HEK293T (cell line): ENCODE data around the gene MTX1.

ENCODE experiments used
- CTCF ChIA-PET: fragments of 350-600 bp; formaldehyde crosslinking; extraction: SDS; loops from one replicate; lab custom pipeline; 2021; ENCODE audit warnings: antibody characterized with exemption, inconsistent platforms; lab: Yijun Ruan, JAX
- POLR2A ChIA-PET: fragments of 350-600 bp; formaldehyde crosslinking; extraction: SDS; loops from one replicate; lab custom pipeline; 2020; ENCODE audit warnings: antibody characterized with exemption, inconsistent platforms; lab: Yijun Ruan, JAX
- DNase-seq: peaks from one replicate; pipeline ENCODE4 v3.0.0; 2012; ENCODE audit warnings: mixed read lengths; ENCODE audit errors: extremely low spot score
- ARNT ChIP-seq: fragments of 450-650 bp; IDR thresholded peaks from 2 replicates; pipeline ENCODE4 v1.6.1; 2017; ENCODE audit warnings: mild to moderate bottlenecking
- BHLHE40 ChIP-seq: fragments of 450-650 bp; IDR thresholded peaks from 2 replicates; pipeline ENCODE4 v1.6.1; 2016; ENCODE audit warnings: mild to moderate bottlenecking, moderate library complexity, borderline replicate concordance
- CTBP1 ChIP-seq: fragments of 450-650 bp; IDR thresholded peaks from 2 replicates; pipeline ENCODE4 v1.6.1; 2016; ENCODE audit warnings: borderline replicate concordance
- ELF4 ChIP-seq: fragments of 450-650 bp; IDR thresholded peaks from 2 replicates; pipeline ENCODE4 v1.6.1; 2017; ENCODE audit warnings: antibody characterized with exemption
- FOXA1 ChIP-seq: fragments of 450-650 bp; IDR thresholded peaks from 2 replicates; pipeline ENCODE4 v1.6.1; 2016; ENCODE audit warnings: mild to moderate bottlenecking
- FOXK2 ChIP-seq: fragments of 450-650 bp; IDR thresholded peaks from 2 replicates; pipeline ENCODE4 v1.6.1; 2016; ENCODE audit warnings: mild to moderate bottlenecking
- FOXM1 ChIP-seq: fragments of 450-650 bp; IDR thresholded peaks from 2 replicates; pipeline ENCODE4 v1.6.1; 2017; ENCODE audit warnings: mild to moderate bottlenecking, borderline replicate concordance
- HDGF ChIP-seq: fragments of 450-650 bp; IDR thresholded peaks from 2 replicates; pipeline ENCODE4 v1.6.1; 2017; ENCODE audit warnings: antibody characterized with exemption, borderline replicate concordance
- L3MBTL2 ChIP-seq: fragments of 450-650 bp; conservative IDR thresholded peaks from 2 replicates; pipeline ENCODE4 v1.6.1; 2016; ENCODE audit warnings: mild to moderate bottlenecking
- LEF1 ChIP-seq: fragments of 450-650 bp; IDR thresholded peaks from 2 replicates; pipeline ENCODE4 v1.6.1; 2017; ENCODE audit warnings: mild to moderate bottlenecking, borderline replicate concordance
- NFRKB ChIP-seq: fragments of 450-650 bp; IDR thresholded peaks from 2 replicates; pipeline ENCODE4 v1.6.1; 2016; ENCODE audit warnings: mild to moderate bottlenecking, moderate library complexity
- PKNOX1 ChIP-seq: fragments of 450-650 bp; IDR thresholded peaks from 2 replicates; pipeline ENCODE4 v1.6.1; 2016
- SP1 ChIP-seq: fragments of 450-650 bp; IDR thresholded peaks from 2 replicates; pipeline ENCODE4 v1.6.1; 2017
- SUZ12 ChIP-seq: fragments of 450-650 bp; IDR thresholded peaks from 2 replicates; pipeline ENCODE4 v1.6.1; 2016; ENCODE audit warnings: mild to moderate bottlenecking
- TARDBP ChIP-seq: fragments of 450-650 bp; IDR thresholded peaks from 2 replicates; pipeline ENCODE4 v1.6.1; 2016
- ZNF384 ChIP-seq: fragments of 450-650 bp; IDR thresholded peaks from 2 replicates; pipeline ENCODE4 v1.6.1; 2016

MTX1 gene

GRCh38 chr1:155178441-155179111 lies 29.9 kb upstream of the MTX1 start:
- POLR2A ChIA-PET: interaction anchor here (1.0 to 3.1 kb wide), 2 partner anchors 15 to 33 kb away, joined by 3 to 22 read pairs; no protein-coding TSS in a partner anchor
- no peak for DNase-seq
- CTCF ChIA-PET: interaction anchor here (2.0 kb wide), 1 partner anchor 11 kb away, joined by 6 read pairs; no protein-coding TSS in a partner anchor
- TF ChIP-seq L3MBTL2 (no peak), BHLHE40 (no peak), SUZ12 (no peak), ARNT (no peak), CTBP1 (no peak), NFRKB (no peak), FOXK2 (no peak), TARDBP (no peak), LEF1 (no peak), SP1 (no peak), HDGF (no peak), ELF4 (no peak), PKNOX1 (no peak), ZNF384 (no peak), FOXM1 (no peak), FOXA1 (no peak)

GRCh38 chr1:155179112-155180031 lies 29.1 kb upstream of the MTX1 start:
- no peak for DNase-seq
- ChIA-PET POLR2A (interaction anchor here (1.0 to 3.1 kb wide), 2 partner anchors 15 to 34 kb away, joined by 3 to 22 read pairs; no protein-coding TSS in a partner anchor), CTCF (no interaction called here)
- TF ChIP-seq SUZ12 (no peak), CTBP1 (no peak), BHLHE40 (no peak), FOXK2 (no peak), L3MBTL2 (no peak), LEF1 (no peak), ZNF384 (no peak)

GRCh38 chr1:155181371-155182051 lies 27.0 kb upstream of the MTX1 start:
- TF ChIP-seq FOXA1 (no peak), SP1 (no peak), CTBP1 (no peak)
- ChIA-PET POLR2A (interaction anchor here (1.0 kb wide), 1 partner anchor 12 kb away, joined by 4 read pairs; no protein-coding TSS in a partner anchor), CTCF (interaction anchor here (0.6 kb wide), 1 partner anchor 120 kb away, joined by 3 read pairs; no protein-coding TSS in a partner anchor)
- DNase-seq: no peak

- ChIA-PET CTCF (interaction anchor here (0.6 kb wide), 1 partner anchor 120 kb away, joined by 3 read pairs; no protein-coding TSS in a partner anchor), POLR2A (no interaction called here)
- TF ChIP-seq ELF4 (no peak), FOXA1 (no peak), L3MBTL2 (no peak), ZNF384 (no peak), TARDBP (no peak), SUZ12 (no peak), FOXK2 (no peak)
- no peak for DNase-seq
These were observed 26.4 kb upstream of the MTX1 start for GRCh38 chr1:155182052-155182550.

- no peak for DNase-seq
- POLR2A ChIA-PET: interaction anchor here (0.9 to 1.3 kb wide), 2 partner anchors 10 to 11 kb away, joined by 8 to 11 read pairs; partner anchors contain the start of gene KRTCAP2
- CTCF ChIA-PET: interaction anchor here (1.0 to 1.9 kb wide), 2 partner anchors 10 to 11 kb away, joined by 3 to 7 read pairs; partner anchors contain the start of gene KRTCAP2
- TF ChIP-seq BHLHE40 (no peak), FOXA1 (no peak), SUZ12 (no peak), HDGF (no peak), CTBP1 (no peak)
These were observed 24.7 kb upstream of the MTX1 start for GRCh38 chr1:155183775-155184221.

GRCh38 chr1:155184351-155184811 lies 24.1 kb upstream of the MTX1 start:
- no peak for TF ChIP-seq TARDBP
- TF ChIP-seq FOXA1: no peak
- no peak for TF ChIP-seq ZNF384
- ChIA-PET POLR2A (interaction anchor here (1.3 kb wide), 2 partner anchors 9 to 10 kb away, joined by 7 to 11 read pairs; no protein-coding TSS in a partner anchor), CTCF (interaction anchor here (1.0 to 1.9 kb wide), 2 partner anchors 9 to 11 kb away, joined by 3 to 7 read pairs; partner anchors contain the start of gene KRTCAP2)

More at GRCh38 chr1:155184351-155184811, 24.1 kb upstream of the MTX1 start:
- DNase-seq: no peak
